ENCODE results near the gene WDFY4.

WDFY4 gene

DNA sequence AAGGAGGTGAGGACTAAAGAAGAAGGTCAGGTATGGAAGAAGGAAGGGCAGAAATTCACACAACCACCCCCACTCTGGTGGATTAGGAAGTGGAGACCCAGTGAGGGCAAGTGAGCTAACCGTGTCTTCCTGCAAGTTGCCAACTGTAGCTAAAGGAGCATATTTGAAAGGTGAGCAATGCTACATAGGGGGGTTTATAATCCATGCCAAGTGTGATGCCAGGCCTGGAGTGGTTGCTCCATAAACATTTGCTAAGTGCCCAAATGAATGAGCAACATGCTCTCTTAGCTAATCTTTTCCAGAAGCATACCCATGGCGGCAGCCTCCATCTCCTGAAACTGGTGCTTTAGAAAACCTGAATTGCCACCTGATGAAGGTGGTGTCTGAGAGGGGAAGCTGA is 133.4 kb downstream of the WDFY4 start:
- no peak for DNase-seq (ENCODE audit: low read depth in 2 of 2)

DNA sequence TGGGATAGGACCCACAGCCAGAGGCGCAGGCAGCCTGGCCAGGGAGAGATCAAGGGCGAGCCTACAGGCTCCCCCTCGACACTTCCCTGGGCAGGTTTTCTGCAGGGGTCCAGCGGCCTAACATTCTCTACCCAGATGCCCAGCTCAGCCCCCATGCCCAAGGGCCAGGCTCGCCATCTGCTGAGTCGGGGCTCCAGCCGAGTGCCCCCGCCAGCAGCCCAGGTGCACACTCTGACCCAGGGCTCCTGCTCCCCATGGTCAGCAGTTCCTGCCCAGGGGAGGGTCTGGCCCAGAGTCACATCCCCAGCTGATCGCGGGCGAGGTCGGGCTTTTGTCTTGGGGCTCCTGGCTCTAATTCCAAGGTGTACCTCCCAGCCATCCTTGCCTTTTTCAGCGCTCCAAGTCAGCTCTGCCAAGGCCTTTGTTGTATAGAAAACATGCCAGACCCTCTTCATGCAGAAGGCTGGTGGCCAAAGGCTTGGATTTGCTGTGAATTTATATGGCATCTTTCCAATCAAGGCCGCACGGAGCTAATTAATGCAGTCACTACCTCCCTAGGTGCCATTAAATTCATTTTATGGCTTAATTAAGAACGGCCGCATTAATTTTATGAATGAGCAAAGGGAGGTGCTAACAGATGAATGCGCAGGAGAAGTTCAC is 134.3 kb downstream of the WDFY4 start:
- no peak for DNase-seq (ENCODE audit: low read depth in 2 of 2)

DNA sequence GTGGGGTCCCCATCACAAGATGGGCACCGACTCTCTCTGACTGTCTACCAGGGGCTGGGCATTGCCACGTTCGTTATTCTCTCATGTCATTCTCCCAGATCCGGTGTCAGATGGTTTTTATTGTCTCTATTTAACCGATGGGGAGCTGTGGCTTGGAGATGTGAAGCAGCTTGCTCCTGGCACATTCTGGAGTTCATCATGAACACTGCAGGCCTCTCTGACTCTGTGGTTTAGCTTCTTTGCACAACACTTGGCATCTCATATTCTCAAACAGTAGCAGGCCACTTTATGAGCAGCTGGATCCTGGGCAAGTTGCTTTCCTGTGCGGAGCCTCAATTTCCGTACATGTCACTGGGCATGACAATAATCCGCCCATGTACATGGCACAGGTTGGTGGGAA is 135.1 kb downstream of the WDFY4 start:
- DNase-seq (ENCODE audit: low read depth in 2 of 2): no peak

DNA sequence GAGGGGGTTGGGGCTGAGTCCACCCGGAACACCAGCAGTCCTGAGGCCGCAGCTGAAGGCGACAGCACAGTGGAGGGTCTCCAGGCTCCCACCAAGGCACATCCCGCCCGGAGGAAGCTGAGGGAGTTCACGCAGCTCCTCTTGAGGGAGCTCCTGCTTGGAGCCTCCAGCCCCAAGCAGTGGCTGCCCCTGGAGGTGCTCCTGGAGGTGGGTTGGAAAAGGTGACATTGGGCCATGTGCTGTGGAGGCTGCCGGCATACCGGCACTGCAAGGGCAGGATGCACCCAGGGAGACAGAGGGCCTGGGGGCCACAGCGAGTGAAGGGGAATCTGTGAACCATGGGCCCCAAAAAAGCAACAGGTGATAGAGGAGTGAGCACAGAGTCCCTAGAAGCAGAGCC is 135.6 kb downstream of the WDFY4 start:
- DNase-seq (ENCODE audit: low read depth in 2 of 2): no peak

DNA sequence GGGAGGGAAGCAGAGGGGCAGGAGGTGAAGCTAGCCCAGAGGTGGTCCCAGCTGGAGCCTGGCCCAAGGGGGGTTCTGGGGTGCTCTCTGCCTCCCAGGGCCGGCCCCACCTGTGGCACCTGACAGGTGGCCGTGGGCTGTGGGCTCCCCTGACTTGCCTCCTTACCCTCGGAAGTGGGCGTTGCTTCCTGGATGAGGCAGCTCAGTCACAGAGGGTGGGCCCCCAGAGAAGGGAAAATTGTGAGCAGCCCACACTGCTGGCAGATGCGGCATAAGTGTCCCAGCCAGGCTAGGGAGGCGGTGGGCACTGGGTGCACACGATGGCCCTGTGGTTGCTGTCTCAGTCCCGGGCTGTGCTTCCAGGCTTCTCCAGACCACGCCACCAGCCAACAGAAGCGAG is 136.0 kb downstream of the WDFY4 start:
- DNase-seq (ENCODE audit: low read depth in 2 of 2): no peak

DNA sequence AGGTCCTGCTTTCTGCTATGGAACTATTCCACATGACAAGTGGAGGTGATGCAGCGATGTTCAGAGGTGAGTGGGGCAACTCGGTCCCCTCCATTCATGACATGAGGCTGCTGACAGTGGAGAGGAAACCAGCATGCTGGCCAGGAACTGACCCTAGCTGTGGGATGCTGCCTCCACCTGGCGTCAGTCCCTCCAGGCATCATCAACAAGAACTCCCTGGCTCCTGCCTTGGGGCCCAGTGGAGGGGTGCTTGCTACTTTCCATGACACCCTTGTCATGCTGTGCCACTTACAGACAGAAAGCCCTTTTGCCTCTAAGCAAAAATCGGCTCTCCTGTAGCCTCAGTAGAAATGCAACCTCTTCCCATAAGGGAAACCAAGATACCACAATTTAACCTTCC is 136.4 kb downstream of the WDFY4 start:
- DNase-seq (ENCODE audit: low read depth in 2 of 2): no peak

DNA sequence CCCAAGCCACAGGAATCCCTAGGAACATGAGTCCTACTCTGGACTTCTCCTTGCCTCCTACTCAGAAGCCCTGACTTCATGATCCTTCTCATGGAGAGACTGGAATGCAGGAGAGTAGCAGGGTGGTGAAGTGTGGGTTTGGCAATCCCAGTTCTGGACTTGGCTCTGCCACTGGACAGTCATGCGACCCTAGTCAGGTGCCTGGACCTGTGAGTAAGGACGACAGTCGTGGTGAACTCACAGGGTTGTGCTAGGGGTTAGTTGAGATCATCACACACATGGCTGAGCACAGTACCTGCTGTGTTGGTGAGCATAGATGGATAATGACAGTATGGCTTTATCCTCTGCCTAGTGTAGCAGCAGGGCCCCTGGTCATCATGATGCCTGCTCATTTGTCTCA is 137.0 kb downstream of the WDFY4 start:
- no peak for DNase-seq (ENCODE audit: low read depth in 2 of 2)

DNA sequence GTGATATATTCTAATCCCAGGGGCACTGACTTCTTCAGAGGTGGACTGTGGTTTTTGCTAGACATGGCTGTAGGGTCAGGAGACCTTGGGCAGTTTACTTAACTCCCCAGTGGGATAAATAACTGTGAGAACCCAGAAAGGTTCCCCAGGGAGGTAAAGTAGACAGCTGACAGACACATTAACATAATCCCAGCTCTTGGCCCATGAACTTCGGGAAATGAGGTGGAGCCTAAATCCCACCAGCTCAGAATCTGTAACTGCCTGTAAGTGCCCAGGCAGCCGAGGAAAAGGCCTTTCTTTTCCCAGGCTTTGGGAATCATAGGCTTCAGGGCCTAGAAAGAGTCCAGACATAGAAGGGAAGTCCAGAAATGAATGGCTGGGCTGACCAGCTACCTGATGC is 149.0 kb downstream of the WDFY4 start:
- no peak for DNase-seq (ENCODE audit: low read depth in 2 of 2)

DNA sequence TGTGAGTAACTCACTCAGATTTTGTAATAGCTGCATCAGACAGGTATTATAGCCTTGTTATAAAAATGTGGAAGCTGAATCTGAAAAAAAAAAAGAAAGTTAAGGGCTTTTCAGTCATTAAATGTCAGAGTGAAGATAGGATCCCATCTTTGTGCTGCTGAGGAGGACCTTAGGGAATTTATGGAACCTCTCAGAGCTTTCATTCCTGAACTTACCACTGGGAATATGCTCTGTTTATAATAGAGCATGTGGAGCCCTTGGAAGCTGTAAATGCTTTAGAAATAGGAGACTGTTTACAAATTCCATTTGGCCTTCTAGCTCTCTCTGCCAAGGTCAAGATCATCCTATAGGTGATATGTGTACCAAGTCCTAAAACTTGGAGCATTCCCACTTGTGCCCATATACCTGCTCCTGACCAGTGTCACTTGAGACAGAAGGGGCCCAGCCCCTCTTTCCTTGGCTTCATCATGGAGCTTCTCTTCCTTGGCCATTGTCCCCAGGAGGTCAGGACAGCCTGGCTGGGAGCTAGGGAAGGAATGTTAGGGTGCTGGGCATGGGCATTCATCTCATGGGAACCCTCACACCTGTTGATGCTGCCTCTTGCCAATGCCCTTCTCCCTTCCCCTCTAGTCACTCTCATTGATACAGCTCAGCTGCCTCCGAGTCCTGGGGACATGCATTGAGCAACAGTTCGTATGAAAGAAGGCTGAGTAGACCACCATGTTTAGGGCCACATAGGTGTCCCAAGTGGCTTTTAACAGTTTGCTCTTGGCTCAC is 149.7 kb downstream of the WDFY4 start:
- no peak for DNase-seq (ENCODE audit: low read depth in 2 of 2)

DNA sequence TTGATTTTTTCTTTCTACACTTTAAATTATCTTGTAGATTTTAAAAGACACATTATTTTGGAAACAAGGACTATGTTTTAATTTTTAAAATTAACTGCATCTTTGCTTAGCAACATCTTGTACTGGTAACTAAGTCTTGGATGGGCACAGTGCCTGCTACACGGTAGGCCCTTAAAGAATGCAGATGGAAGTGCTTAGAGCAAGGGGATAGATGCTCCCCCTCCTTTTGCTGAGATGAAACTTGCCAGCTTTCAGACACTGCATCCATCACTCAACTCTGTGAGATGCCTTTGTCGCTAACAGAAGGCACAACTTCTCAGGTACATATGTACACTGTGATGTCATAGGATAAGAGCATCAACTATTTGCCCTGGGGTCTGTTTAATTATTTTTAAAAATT is 151.1 kb downstream of the WDFY4 start:
- DNase-seq (ENCODE audit: low read depth in 2 of 2): no peak

DNA sequence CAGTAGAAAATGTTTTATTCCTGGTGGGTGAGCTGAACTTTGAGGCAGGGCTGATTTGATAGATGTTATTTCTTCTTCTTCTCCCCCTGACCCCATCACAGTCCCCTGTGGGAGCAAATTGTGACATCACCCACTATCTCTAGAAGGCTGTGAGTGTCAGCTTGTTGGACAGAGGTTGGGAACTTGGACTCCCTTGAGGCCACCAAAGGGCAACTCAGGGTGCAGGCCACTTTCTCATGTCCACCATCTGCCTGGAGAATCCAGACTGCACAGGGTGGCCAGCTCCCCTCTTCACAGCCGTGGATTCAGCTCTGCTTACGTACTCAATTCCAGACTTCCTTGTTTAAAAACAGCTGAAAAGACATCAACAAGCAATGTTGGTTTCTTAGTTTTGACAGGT is 151.9 kb downstream of the WDFY4 start:
- no peak for DNase-seq (ENCODE audit: low read depth in 2 of 2)

DNA sequence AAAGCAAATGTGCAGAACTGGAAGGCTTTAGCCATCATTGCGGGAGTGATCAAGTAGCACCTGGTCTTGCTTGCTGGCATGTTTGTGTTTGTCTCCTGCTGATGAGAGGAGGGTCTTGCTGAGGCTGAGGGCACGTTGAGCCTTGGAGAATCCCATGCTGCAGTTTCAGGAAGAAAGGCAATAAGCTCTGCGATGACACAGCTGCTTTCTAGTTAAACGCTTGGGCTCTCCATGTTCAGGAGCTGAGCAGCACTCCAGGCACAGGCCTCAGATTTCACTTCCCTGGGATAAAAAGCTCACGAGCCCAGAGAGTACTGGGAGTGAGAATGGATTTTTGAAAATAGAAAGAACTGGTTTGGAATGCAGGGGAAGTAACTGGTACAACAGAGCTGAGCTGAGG is 154.2 kb downstream of the WDFY4 start:
- no peak for DNase-seq (ENCODE audit: low read depth in 2 of 2)

DNA sequence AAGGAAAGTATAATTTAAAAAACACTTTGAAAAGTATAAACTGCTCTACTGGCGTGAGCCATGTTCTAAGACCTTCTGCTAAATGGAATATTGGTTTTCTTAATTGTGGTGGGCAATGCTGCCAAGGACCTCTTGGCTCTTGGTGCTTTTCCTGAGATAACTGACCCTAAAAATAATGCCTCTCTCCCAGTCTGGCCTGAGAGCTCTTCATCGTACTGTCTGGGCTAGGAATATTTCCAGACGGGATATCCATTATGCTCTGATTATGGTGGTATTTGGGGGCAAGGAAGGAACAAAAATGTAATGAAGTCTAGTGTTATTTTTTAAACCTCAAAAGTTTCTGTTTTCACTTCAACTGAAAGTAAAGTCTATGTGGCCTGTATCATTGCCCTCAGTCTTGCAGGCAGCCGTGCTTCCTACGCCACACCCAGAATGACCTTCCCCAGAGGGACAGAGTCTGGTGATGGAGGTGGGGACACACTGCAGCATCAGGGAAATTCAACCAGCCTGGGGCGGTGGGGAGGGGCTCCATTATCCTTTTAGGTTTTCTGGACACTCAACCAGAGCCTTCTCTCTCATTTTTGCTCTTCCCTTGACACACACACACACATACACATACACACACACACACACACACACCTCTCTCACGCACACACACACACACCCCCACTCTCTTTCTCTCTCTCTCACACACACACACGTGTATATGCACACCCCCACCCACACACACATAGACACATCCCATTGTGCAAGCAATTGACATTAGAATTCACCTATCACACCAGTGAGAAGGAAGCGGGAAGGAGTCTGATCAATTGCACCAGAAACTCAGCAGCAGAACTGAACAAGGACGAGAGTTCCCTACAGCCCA is 155.4 kb downstream of the WDFY4 start:
- DNase-seq (ENCODE audit: low read depth in 2 of 2): no peak

DNA sequence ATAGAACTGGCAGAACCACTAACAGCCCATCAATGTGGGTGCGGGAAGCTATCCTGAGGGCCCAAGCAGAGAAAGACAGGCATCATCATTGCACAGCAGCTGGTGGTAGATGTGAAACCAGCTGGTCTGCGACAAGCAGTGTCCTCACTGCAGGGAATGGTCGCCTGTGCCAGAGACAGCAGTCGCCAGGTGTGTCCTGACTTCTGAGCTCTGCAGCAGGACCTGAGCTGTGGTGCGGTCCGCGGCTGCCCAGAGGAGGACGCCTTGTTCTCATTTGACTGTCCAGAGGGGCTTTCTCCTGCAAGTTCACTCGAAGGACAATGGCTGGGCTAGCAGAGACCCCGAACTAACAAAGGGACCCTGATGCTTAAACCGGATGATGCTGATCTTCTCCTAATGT is 157.6 kb downstream of the WDFY4 start:
- no peak for DNase-seq (ENCODE audit: low read depth in 2 of 2)

DNA sequence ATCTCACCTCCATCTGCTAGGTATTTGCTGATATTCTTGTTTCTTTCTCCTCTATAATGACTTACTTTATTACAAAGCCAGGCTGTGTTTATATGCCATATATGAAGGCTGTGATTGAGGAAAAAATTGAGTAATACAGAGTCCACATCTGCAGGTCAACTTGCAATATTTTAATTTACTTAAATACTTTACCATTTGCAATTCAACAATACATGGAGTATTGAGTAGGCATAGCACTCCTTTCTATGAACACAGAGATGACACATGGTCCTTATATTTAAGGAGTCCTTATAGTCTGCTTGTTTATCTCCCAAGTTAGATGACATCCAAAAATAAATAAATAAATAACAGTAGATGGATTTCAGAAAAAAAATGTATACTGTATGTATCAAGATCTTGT is 158.5 kb downstream of the WDFY4 start:
- no peak for DNase-seq (ENCODE audit: low read depth in 2 of 2)

DNA sequence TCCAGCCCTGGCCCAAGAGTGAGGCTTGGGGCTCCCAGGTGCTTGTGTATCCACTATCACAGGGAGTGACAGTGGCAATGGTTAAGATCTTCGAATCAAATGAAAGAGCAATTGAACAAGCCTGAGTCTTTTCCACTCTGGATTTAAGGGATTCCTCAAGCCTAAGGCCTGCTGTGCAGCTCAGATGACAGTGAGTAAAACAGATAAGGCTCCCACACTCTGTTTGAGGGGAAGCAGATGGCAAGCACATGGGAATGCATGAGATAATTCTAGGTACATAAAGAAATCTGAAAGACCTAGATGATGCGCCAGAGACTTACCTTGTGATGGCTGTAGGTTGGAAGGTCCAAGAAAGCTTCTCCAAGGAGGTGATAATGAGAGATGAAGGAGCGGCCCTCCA is 159.9 kb downstream of the WDFY4 start:
- no peak for DNase-seq (ENCODE audit: low read depth in 2 of 2)

DNA sequence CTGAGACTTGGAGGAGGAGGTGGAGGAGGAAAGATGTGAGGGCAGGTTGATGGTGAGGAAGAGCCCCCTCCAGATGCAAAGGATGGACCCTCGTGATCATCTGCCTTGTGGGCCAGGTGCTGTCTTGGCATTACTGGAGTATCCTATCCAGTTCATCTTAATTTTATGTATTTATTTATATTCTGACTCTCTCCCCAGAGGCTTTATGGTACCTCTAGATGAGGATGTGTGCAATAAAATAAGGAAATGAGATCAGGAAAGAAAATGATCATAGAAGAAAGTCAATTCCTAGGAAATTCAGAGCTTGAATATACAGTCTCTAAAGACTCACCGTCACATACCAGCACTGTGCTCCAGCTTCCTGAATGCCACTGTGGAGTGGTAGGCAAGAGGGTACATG is 160.8 kb downstream of the WDFY4 start:
- DNase-seq (ENCODE audit: low read depth in 2 of 2): no peak

DNA sequence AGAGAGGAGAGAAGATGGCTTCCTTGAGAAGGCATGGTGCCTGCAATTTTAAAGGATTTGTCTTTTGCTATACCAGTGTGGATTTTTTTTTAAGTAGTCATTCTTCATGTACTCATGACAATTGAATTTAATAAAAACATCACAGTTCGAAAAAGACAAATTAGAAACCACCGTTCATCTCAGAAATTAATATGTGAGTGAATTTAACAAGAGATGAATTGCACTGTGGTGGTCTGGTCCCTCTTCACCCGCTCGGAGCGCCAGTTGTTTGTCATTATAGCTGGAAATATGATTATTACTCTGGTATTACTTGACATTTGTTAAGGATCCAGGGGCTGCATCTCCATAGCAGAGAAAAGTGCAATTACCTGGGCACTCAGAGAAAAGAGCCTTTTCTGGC is 163.0 kb downstream of the WDFY4 start:
- DNase-seq (ENCODE audit: low read depth in 2 of 2): no peak

DNA sequence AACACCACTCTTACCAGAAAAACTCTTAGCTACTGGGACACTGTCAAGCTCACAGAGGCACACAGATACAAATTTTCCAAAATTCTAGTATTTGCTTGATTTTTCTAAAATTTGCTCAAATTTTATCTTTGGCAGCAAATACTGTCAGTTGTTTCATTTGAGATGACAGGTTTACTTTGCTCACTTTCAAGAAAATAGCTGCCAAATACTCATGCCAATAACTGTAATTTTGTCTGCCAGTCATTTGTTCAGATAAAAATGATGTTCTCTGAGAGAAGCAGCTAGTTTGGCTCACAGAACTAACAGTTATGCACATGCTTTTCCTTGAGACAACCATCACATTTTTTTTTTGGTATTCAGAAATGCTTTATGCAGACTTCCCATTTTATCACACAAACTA is 172.2 kb downstream of the WDFY4 start:
- DNase-seq (ENCODE audit: low read depth in 2 of 2): no peak

DNA sequence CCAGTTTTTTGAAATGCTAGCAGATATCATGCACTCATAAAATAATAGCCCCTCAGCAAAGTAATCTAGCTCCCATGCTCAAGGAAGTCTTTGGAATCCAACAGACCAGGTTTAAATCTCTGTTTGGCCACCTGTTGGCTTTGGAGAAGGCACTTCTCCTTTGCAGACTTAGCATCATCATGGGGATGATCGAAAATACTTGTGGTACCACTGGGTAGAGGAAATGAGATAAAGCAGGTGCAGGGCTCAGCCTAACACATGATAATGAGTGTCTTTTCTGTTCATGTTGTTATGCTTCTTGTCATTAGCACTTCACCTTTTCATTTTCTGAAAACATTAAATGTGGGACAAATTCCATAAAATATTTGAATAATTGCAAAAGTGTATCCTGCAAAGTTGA is 187.6 kb downstream of the WDFY4 start:
- no peak for DNase-seq (ENCODE audit: low read depth in 2 of 2)

DNA sequence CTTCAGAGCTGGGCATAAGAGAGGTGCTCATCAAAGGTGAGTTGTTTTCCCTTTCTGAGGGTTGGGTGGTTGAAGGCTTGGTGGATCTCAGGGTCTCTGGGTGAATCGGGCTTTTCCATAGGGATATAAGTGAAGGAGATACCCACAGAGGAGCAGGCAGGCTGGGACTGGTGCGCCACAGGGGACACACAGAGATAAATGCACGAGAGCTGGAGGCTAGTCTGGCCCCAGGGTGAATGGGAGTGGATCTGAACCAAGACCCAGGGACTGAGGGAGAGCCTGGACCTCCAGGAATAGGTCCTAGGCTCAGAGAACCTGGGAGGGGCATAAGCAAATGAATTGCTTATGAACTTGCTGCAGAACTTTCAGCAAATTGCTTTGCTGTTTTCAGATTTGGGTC is 193.4 kb downstream of the WDFY4 start:
- no peak for DNase-seq (ENCODE audit: low read depth in 2 of 2)

DNA sequence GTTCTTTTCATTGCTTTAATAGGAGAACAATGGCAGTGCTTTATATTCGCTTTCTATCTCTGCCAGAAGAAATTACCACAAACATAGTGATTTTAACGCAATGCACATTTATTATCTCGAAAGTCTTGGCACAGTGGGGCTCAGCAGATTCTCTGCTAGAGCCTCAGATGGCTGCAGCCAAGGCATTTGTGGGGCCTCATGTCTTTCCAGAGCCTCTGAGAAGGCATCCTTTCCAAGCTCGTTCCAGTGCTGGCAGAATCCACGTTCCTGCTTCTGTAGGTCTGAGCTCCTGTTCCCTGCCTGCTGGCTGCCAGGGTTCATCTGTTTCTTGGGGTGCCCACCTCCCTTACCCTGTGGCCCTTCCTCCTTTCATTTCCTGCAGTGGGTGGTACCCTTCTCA is 194.8 kb downstream of the WDFY4 start:
- DNase-seq (ENCODE audit: low read depth in 2 of 2): no peak

Data from stimulated activated CD4-positive, alpha-beta T cell treated with anti-CD3 and anti-CD28 coated beads, Interleukin-1b, Interleukin-23, amount 100 ng/mL, for 4 hours (primary cell).